Right kidney (tissue), 1 donor: Measurements from ENCODE around the gene KRT14.
"Not testable (repeated sequence)": the region's sequence is repeated elsewhere in the genome, so short reads cannot be mapped to it uniquely, and the experiment has no call there.

Experiments used
- DNase-seq: peaks from one replicate; pipeline ENCODE4 v3.0.0-alpha.2; 2016

Gene KRT14

GRCh38 chr17:41623184-41623861 is 36.6 kb upstream of the KRT14 start:
- DNase-seq: not testable (repeated sequence)

GRCh38 chr17:41622340-41623183 is 35.9 kb upstream of the KRT14 start:
- DNase-seq: not testable (repeated sequence)

DNA sequence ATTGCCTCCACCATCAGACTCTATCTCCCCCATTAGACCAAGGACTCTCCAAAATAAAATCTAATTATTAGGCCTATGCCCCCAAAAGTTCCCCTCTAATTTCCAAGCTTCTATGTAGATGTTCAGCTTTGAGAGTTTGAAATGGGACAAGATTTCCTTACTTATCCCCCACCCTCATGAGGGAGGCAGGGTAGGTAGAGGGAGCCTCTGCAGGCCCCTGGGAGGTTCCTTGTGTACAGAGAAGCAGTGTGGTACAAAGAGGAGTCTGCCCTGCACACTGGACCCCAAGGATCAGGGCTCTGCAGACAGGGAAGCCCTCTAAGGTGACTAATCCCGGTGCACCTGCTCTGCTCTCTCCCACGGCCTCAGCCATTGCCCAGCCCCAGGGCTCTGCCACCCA is 35.2 kb upstream of the KRT14 start:
- no peak for DNase-seq

DNA sequence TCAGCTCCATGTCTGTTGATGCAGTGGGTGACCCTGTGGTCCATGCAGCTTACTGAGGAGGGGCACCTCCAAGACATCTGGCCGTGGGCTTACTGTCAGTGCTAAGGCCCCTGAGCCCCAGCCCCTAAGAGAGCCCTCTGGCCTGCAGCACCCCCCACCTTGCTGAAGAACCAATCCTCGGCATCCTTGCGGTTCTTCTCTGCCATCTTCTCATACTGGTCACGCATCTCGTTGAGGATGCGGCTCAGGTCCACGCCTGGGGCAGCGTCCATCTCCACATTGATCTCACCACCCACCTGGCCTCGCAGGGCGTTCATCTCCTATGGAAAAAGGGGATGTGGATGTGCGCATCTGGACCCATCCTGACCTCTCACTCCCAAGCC is 34.7 kb upstream of the KRT14 start:
- not testable (repeated sequence) for DNase-seq

GRCh38 chr17:41620583-41621434 is 34.1 kb upstream of the KRT14 start:
- no peak for DNase-seq

- not testable (repeated sequence) for DNase-seq
Observed at GRCh38 chr17:41619927-41620582, 33.4 kb upstream of the KRT14 start.

DNA sequence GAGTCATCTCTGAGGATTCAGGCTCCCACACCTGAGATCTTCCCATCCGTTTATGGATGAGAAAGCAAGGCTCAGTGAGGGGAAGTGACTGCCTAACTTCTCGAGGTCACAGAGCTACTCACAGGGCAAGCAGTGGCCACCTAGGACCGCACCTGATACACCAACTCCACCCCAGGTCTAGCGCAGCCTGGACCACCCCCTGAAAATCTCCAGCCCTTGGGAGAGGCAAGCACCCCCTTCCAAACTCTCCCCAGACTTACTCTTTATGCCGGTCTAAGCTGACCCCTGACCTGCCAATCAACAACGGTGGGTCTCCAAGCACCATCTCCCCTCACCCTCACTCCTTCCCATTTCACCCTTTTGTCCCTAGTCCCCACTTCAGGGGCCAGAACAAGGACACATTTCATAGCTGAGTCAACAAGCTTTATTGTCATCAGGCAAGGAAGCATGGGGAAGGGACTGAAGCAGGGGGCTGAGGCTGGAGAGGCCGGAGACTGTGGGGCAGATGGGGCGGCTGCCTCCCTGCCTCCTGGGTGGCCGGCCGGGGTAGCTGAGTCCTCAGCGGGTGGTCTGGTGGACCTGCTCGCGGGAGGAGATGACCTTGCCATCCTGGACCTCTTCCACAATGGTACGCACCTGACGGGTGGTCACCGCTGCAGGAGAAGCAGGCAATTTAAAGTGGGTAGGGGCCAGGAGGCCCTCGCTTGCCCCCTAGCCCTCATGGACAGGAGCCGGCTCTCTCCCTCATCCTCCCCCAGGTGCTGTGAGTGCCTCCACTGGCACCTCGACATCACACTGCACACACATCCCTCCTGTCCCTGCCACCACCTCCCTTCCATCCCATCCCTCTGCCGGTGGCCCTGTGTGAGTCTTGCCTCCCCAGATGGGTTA is 32.6 kb upstream of the KRT14 start:
- no peak for DNase-seq

- no peak for DNase-seq
Observed at GRCh38 chr17:41618341-41619035, 31.8 kb upstream of the KRT14 start.

DNA sequence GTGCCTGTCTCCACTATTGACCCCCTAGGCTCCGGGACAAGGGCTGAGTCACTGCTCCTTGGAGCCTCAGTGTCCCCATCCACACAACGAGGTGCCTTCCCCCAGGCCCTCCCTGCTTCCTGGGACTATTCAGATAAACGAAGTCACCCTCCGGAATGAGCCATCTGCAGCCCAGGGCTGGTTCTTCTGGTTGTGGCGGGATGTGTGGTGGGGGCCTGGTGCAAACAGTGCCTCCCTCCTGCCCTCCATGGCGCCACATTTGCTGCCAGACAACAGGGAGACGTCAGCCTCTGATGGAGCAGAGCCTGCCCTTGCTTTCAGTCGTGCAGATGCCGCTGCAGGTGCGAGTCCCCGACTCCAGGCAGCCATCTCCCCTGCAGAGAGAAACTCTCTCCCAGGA is 31.0 kb upstream of the KRT14 start:
- no peak for DNase-seq

DNA sequence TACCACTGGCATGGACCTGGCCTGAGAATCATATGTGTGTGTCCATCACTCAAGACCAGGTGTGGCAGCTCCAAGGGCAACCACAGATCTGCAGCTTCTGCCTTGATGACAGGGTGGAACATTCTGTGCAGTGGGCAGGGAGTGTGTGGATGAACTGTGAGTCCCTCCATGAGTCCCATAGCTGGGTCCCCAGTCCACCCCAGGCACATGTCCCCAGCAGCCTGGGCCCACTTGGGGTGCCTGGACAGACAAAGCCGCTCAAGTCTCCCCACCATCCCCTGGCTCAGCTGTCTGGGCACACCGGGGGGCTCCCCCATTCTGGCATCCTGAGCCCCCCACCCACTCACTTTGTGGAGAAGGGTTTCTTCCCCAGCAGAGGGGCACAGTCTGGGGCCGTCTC is 30.4 kb upstream of the KRT14 start:
- no peak for DNase-seq

DNA sequence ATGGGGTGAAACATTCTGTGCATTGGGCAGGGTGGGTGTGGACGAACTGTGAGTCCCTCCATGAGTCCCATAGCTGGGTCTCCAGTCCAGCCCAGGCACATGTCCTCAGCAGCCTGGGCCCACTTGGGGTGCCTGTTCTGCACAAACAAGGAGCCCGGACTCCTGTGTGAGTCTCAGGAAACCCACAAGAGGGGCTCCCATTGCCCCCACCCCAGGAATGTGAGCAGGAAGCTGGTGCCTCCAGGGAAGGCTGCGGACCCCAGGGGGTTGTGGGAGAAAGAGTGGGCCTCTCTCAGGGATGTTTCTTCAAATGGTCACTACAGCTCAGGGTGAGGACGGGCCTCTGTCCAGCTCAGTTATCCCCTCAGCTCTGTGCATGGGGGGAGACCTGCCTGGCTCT is 29.8 kb upstream of the KRT14 start:
- not testable (repeated sequence) for DNase-seq

- no peak for DNase-seq
Observed at GRCh38 chr17:41615454-41615853, 28.8 kb upstream of the KRT14 start.

- DNase-seq: not testable (repeated sequence)
Observed at GRCh38 chr17:41614767-41615166, 28.1 kb upstream of the KRT14 start.

- DNase-seq: no peak
Observed at GRCh38 chr17:41614098-41614497, 27.4 kb upstream of the KRT14 start.

DNA sequence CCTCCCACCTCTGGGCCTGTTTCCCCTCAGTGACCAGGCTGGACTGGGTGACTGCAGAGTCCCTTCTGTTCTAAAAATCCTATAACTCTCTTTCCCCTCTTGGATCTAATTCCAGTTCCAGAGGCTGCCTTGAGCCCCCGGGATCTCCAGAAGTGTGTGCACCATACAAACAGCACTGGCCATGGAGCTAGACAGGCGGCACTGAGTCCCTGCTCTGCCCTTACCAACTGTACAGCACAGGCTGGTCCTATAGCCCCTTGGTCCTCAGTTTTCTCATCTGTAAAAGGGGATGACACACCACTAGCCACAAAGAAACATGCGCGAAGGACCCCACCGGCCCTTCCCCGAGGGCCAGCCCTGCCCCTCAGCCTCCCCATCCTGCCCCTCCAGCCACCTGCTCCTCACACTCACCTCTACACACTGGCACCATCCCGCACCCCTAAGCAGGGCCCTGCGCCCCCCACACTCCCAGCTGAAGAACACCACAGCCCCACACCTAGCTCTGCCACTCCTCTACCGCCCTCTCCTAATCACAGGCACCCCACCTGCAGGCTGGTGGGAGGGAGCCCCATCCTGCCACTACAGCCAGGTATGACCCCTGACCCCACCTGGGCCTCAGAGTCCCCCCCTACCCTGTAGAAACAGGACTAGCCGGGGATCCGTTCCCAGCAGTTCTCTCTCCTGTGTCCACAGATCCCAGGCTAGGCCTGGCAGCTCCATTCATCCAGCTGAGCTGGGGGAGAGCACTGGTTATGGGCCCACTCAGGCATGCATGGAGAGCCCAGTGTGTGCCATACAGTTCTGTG is 26.8 kb upstream of the KRT14 start:
- DNase-seq: no peak

DNA sequence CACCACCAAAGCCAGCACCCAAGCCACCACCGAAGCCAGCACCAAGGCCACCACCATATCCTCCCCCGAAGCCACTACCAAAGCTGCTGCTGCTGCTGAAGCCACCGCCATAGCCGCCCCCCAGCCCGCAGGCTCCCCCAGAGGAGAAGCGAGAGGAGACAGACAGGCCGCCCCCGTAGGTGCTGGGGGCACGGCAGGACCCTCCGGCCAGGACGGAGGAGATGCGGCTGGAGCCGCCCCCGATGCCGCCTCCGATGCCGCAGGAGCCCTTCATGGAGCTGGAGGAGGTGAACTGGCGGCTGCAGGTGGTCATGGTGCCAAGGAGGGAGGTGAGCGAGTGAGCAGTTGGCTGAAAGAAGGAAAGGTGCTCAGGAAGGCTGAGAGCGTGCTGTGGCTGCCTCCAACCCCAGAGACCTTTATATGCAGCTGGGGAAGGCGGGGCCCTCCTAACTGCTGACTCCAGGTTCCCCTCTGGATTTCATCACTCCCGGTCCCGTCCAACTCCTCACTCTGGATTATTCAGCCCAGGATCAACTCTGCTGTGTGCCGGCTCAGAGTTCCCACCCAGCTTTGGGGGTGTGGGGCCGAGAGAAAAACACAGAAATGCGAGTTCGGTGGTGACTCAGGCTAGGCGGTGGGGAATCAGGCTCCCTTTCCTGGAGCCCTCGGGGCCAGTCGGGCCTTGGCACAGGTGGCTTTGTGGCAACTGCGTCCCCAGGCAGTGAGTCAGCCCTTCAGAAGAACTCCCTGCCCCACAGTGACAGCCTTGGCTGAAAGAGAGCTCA is 25.9 kb upstream of the KRT14 start, which contains the start of gene KRT16:
Gene KRT16, minus strand, starts transcription at position 392 of the 785 bp plus-strand sequence. Its CDS starts 79 bp downstream, at position 313.
- not testable (repeated sequence) for DNase-seq

DNA sequence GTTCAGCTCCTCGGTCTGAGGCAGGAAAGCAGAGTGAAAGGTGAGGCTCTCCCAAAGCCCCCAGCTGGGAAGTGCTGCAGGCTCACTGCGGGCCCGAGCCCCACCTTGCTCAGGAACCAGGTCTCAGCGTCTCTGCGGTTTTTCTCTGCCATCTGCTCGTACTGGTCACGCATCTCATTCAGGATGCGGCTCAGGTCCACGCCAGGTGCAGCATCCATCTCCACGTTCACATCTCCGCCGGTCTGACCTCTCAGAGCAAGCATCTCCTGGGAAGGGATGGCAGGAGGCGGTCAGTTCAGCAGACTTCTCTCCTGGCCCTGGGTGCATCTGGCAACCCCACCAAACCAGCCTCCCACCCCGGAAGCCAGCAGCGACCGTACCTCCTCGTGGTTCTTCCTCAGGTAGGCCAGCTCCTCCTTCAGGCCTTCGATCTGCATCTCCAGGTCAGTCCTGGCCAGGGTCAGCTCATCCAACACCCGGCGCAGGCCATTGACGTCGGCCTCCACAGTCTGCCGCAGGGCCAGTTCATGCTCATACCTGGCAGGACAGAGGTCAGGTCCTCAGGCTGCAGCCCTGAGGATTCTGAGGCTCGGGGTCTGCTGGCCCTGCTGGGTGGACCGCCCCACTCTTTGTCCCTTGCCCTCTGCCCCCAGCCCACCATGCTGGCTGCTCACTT is 24.4 kb upstream of the KRT14 start:
- DNase-seq: no peak

- not testable (repeated sequence) for DNase-seq
Observed at GRCh38 chr17:41610061-41610517, 23.4 kb upstream of the KRT14 start.
